Measurements from ENCODE around the gene ID4. TPM values are rescaled to one million over a fixed set of nuclear protein-coding genes. Genes with fewer than 3 reads are reported as not detected.

The ID4 gene
- total and polyA plus RNA-seq, 2 of the 4 experiments (the other 2 are of a cell fraction) = 3.0 to 3.6 TPM

- Histone ChIP-seq H3K4me2 (ENCODE audit: low read depth, low read length) (no peak overlapping the region), H4K20me1 (ENCODE audit: insufficient read depth, low read length) (no peaks in the 10 kb centered on the region), H3K27me3 (ENCODE audit: control insufficient read depth, insufficient read depth, low read length) (no peaks in the 10 kb centered on the region), H4K5ac (ENCODE audit: low read depth, low read length) (no peak overlapping the region), H3K27ac (ENCODE audit: insufficient read depth, low read length) (no peak overlapping the region), H2AFZ (replicated peaks; ENCODE audit: low read length, poor library complexity) (no peak overlapping the region), H2BK20ac (ENCODE audit: low read depth, low read length) (no peak overlapping the region), H3K9me1 (ENCODE audit: insufficient read depth, low read length) (no peaks in the 10 kb centered on the region), H4K8ac (ENCODE audit: low read depth in 2 of 2, low read length in 2 of 2) (no peak overlapping the region), H3K36me3 (ENCODE audit: control insufficient read depth, insufficient read depth, low read length) (no peaks in the 10 kb centered on the region), H2AK5ac (ENCODE audit: low read depth, low read length) (no peak overlapping the region), H2AK9ac (replicated peaks; ENCODE audit: low read depth, low read length, poor library complexity) (no peak overlapping the region), H3K4me3 (ENCODE audit: insufficient read depth, low read depth, low read length) (no peak overlapping the region), H2BK120ac (ENCODE audit: low read depth, low read length) (no peak overlapping the region), H3K18ac (ENCODE audit: low read depth, low read length) (no peak overlapping the region), H2BK5ac (ENCODE audit: low read depth, low read length, poor library complexity, severe bottlenecking) (no peak overlapping the region), H3K14ac (replicated peaks; ENCODE audit: low read depth, low read length) (no peak overlapping the region), H2BK15ac (ENCODE audit: low read depth, low read length) (no peak overlapping the region), H3K9ac (ENCODE audit: low read depth, low read length) (no peak overlapping the region), H3K23ac (ENCODE audit: low read depth, low read length) (no peak overlapping the region), H4K91ac (ENCODE audit: insufficient read depth, low read depth, low read length) (no peak overlapping the region), H3K4me1 (ENCODE audit: control insufficient read depth, insufficient read depth, low read length) (no peaks in the 10 kb centered on the region), H3K4ac (ENCODE audit: low read depth, low read length) (no peak overlapping the region), H3K9me3 (ENCODE audit: control insufficient read depth, insufficient read depth, low read length) (no peaks in the 10 kb centered on the region), H3K79me1 (ENCODE audit: low read depth in 1 of 2, low read length in 2 of 2) (no peaks in the 10 kb centered on the region), H3K56ac (ENCODE audit: extremely low read depth, insufficient read depth, low read length) (no peak overlapping the region)
- ChIA-PET POLR2A (ENCODE audit: unreplicated experiment) (no interaction called here), CTCF (no interaction called here)
- dilution Hi-C loops (cut with HindIII; ENCODE audit: low sequenced_read_pairs, unreplicated experiment) = no loop called here
- WGBS, 2 experiments (ENCODE audit: extremely low coverage in 2 of 2, insufficient read length in 1 of 2) = no CpG with 5 or more reads among the region's 5 CpGs
- TF ChIP-seq POLR2A (IDR thresholded peaks at IDR 0.05; ENCODE audit: low read depth, low read length) = no peak
- no peak for TF ChIP-seq CHD1 (IDR thresholded peaks at IDR 0.05; ENCODE audit: low read depth, low read length)
- TF ChIP-seq MXI1 (IDR thresholded peaks at IDR 0.05; ENCODE audit: borderline replicate concordance, low read depth, low read length) = no peak
- TF ChIP-seq FOS (IDR thresholded peaks at IDR 0.05; ENCODE audit: low read depth, low read length) = no peak
- TF ChIP-seq RAD21 (IDR thresholded peaks at IDR 0.05; ENCODE audit: low read length) = no peak
- TF ChIP-seq RFX5 (IDR thresholded peaks at IDR 0.05; ENCODE audit: low read depth, low read length) = no peak
- TF ChIP-seq, protein P1, sequence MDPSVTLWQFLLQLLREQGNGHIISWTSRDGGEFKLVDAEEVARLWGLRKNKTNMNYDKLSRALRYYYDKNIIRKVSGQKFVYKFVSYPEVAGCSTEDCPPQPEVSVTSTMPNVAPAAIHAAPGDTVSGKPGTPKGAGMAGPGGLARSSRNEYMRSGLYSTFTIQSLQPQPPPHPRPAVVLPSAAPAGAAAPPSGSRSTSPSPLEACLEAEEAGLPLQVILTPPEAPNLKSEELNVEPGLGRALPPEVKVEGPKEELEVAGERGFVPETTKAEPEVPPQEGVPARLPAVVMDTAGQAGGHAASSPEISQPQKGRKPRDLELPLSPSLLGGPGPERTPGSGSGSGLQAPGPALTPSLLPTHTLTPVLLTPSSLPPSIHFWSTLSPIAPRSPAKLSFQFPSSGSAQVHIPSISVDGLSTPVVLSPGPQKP (IDR thresholded peaks at IDR 0.05; ENCODE audit: borderline replicate concordance, low read depth, low read length) = no peak
- no peak for TF ChIP-seq MAZ (IDR thresholded peaks at IDR 0.05; ENCODE audit: borderline replicate concordance, low read depth, low read length)
- TF ChIP-seq, protein P2, sequence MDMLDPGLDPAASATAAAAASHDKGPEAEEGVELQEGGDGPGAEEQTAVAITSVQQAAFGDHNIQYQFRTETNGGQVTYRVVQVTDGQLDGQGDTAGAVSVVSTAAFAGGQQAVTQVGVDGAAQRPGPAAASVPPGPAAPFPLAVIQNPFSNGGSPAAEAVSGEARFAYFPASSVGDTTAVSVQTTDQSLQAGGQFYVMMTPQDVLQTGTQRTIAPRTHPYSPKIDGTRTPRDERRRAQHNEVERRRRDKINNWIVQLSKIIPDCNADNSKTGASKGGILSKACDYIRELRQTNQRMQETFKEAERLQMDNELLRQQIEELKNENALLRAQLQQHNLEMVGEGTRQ (IDR thresholded peaks at IDR 0.05; ENCODE audit: low read depth, low read length) = no peak; the same call in 1 of the 2 replicates
- TF ChIP-seq MAFK (IDR thresholded peaks at IDR 0.05; ENCODE audit: low read depth, low read length) = no peak
- TF ChIP-seq NFE2L2 (IDR thresholded peaks at IDR 0.05; ENCODE audit: low read depth, low read length) = no peak
- TF ChIP-seq RCOR1 (IDR thresholded peaks at IDR 0.05; ENCODE audit: insufficient replicate concordance, low read length) = no peak
- no peak for TF ChIP-seq SMC3 (IDR thresholded peaks at IDR 0.05; ENCODE audit: low read depth, low read length)
- no peak for TF ChIP-seq CTCF (conservative IDR thresholded peaks at IDR 0.05; ENCODE audit: low read depth, low read length)
- TF ChIP-seq BHLHE40 (IDR thresholded peaks at IDR 0.05; ENCODE audit: low read depth, low read length) = no peak
- TF ChIP-seq CEBPB (IDR thresholded peaks at IDR 0.05; ENCODE audit: low read depth, low read length) = no peak
- BruUV-seq (replicated peaks) = no TSS peak
- in situ Hi-C loops (cut with MboI; ENCODE audit: low sequenced_read_pairs) = no loop called here
- no peak for ATAC-seq (ENCODE audit: low read depth)
- intact Hi-C loops (cut with micrococcal nuclease) = no loop called here
- no peak for DNase-seq
Observed at GRCh38 chr6:19876672-19877071, 39.5 kb downstream of the ID4 start.
